Measurements from ENCODE around the gene LRMDA. TPM values are rescaled to one million over a fixed set of nuclear protein-coding genes. Genes with fewer than 3 reads are reported as not detected.

The LRMDA gene
- total RNA-seq, 2 donors from 2014 or later = not detected

GRCh38 chr10:75450644-75451640, 19.5 kb downstream of the LRMDA start:
- H3K36me3 Mint-ChIP-seq = no peaks in the 10 kb centered on the region
- no peak for ATAC-seq
- peaks cover 5 to 10% of the 10 kb centered on the region in 2 donors for H3K9me3 Mint-ChIP-seq
- no peak for DNase-seq (ENCODE audit: low spot score in 2 of 2)
- no peak overlapping the region for H3K27ac Mint-ChIP-seq

DNA sequence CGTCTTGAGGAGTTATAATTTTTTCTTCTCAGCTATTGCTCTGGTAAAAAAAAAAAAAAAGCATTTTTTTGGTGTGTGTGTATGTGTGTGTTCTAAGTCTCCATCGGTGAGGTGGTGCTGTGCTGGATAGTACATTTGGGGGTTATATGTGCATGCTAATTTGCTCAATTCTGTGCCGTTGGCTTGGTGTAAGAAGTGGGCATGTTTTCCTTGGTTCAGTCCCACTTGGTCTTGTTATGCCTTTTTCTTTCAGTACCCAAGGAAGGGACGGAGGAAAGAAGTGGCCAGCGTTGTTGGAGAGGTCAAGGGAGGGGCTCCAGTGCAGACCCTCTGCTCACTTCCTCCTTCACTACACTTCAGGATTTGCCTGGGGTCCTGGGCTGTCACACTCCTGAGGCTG, 20.4 kb downstream of the LRMDA start:
- Mint-ChIP-seq H3K36me3 (no peaks in the 10 kb centered on the region), H3K9me3 (peaks cover 0 to 1% of the 10 kb centered on the region in 2 donors), H3K27ac (no peak overlapping the region)
- DNase-seq (ENCODE audit: low spot score in 2 of 2) = no peak
- ATAC-seq = no peak

- H3K27ac Mint-ChIP-seq = no peak overlapping the region
- H3K9me3 Mint-ChIP-seq = no peaks in the 10 kb centered on the region
- ATAC-seq (no peak), DNase-seq (ENCODE audit: low spot score in 2 of 2) (no peak)
- no peaks in the 10 kb centered on the region for H3K36me3 Mint-ChIP-seq
These were observed 21.6 kb downstream of the LRMDA start for GRCh38 chr10:75452997-75453396.

DNA sequence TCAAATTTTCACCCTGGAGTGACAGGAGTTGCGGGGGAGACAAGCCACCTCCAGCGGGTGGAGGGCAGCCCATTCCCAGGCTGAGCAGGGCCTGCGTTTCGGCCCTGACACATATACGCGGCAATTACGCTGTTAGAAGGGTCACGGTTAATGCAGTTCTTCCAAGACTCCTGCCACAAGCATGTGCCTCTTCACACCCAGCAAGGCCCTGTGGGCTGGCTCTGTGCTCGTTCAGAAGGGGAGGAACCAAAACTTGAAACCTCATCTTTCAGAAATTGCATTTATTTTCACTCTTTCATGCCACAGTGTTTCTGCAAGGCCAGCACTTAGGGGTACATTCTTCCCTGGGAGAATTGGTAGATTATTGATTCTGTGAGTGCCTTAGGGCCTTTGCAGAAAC, 24.7 kb downstream of the LRMDA start:
- no peak for ATAC-seq
- H3K36me3 Mint-ChIP-seq = no peaks in the 10 kb centered on the region

GRCh38 chr10:75460059-75460458, 28.6 kb downstream of the LRMDA start:
- ATAC-seq (no peak), DNase-seq (ENCODE audit: low spot score in 2 of 2) (no peak)
- H3K9me3 Mint-ChIP-seq = no peaks in the 10 kb centered on the region
- H3K27ac Mint-ChIP-seq = no peak overlapping the region
- H3K36me3 Mint-ChIP-seq = no peaks in the 10 kb centered on the region

More for the DNA sequence above, 24.7 kb downstream of the LRMDA start:
- Mint-ChIP-seq H3K27ac (no peak overlapping the region), H3K9me3 (no peaks in the 10 kb centered on the region)
- DNase-seq (ENCODE audit: low spot score in 2 of 2) = no peak

- H3K27ac Mint-ChIP-seq = no peak overlapping the region
- ATAC-seq (no peak), DNase-seq (ENCODE audit: low spot score in 2 of 2) (no peak)
- H3K9me3 Mint-ChIP-seq = no peaks in the 10 kb centered on the region
- no peaks in the 10 kb centered on the region for H3K36me3 Mint-ChIP-seq
These were observed 30.5 kb downstream of the LRMDA start for GRCh38 chr10:75461672-75462649.

- H3K27ac Mint-ChIP-seq = no peak overlapping the region
- no peaks in the 10 kb centered on the region for H3K9me3 Mint-ChIP-seq
- no peak for ATAC-seq
- H3K36me3 Mint-ChIP-seq = no peaks in the 10 kb centered on the region
- DNase-seq (ENCODE audit: low spot score in 2 of 2) = no peak
These were observed 31.4 kb downstream of the LRMDA start for GRCh38 chr10:75462865-75463264.

- Mint-ChIP-seq H3K9me3 (no peaks in the 10 kb centered on the region), H3K36me3 (no peaks in the 10 kb centered on the region), H3K27ac (no peak overlapping the region)
- ATAC-seq = no peak
- DNase-seq (ENCODE audit: low spot score in 2 of 2) = no peak
These were observed 33.3 kb downstream of the LRMDA start for GRCh38 chr10:75464478-75465449.

DNA sequence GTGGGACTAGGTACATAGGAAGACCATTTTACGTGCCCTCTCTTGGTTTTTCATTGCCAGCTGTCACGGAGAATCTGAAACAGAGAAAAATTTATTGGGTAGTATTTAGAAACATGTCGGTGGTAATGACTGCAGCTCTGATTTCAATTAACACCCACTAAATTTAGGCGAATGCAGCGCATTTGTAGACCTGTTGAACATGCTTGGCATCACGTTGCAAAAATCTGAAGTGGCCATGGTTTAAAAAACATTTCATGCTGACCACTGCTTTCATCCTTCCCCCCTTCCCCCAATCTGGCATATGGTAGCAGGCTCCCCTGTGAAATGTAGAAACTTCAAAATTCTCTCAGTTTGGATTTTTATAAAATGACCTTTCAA, 34.0 kb downstream of the LRMDA start:
- H3K9me3 Mint-ChIP-seq = no peaks in the 10 kb centered on the region
- H3K36me3 Mint-ChIP-seq = no peaks in the 10 kb centered on the region
- no peak overlapping the region for H3K27ac Mint-ChIP-seq
- no peak for DNase-seq (ENCODE audit: low spot score in 2 of 2)
- ATAC-seq = no peak

GRCh38 chr10:75466001-75466400, 34.6 kb downstream of the LRMDA start:
- Mint-ChIP-seq H3K9me3 (no peaks in the 10 kb centered on the region), H3K27ac (no peak overlapping the region), H3K36me3 (no peaks in the 10 kb centered on the region)
- ATAC-seq (no peak), DNase-seq (ENCODE audit: low spot score in 2 of 2) (no peak)

GRCh38 chr10:75466886-75467285, 35.5 kb downstream of the LRMDA start:
- no peaks in the 10 kb centered on the region for H3K9me3 Mint-ChIP-seq
- no peak for DNase-seq (ENCODE audit: low spot score in 2 of 2)
- no peaks in the 10 kb centered on the region for H3K36me3 Mint-ChIP-seq
- no peak for ATAC-seq
- peak overlapping the region in 1 of 2 donors; percentile 34 for H3K27ac Mint-ChIP-seq

DNA sequence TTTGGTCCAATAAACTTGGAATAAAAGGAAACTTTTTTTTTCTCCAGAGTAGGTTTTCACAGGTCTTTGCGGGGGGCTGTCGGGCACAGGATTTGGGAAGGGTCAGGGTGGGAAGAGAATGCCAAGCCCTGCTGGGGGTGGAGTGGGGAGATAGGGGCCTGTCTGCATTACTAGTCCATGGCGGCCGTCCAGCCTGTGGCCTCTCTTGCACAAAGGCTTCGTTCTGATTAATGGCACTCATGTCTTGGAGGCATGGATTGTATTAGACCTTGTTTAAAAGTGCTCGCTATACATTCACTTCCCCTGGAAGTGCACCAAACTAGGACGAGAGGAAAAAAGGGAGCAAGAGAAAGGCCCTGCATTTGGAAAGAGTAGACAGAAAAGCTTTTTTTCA, 37.2 kb downstream of the LRMDA start:
- no peak for DNase-seq (ENCODE audit: low spot score in 2 of 2)
- Mint-ChIP-seq H3K9me3 (no peaks in the 10 kb centered on the region), H3K27ac (no peak overlapping the region), H3K36me3 (no peaks in the 10 kb centered on the region)
- ATAC-seq = no peak

DNA sequence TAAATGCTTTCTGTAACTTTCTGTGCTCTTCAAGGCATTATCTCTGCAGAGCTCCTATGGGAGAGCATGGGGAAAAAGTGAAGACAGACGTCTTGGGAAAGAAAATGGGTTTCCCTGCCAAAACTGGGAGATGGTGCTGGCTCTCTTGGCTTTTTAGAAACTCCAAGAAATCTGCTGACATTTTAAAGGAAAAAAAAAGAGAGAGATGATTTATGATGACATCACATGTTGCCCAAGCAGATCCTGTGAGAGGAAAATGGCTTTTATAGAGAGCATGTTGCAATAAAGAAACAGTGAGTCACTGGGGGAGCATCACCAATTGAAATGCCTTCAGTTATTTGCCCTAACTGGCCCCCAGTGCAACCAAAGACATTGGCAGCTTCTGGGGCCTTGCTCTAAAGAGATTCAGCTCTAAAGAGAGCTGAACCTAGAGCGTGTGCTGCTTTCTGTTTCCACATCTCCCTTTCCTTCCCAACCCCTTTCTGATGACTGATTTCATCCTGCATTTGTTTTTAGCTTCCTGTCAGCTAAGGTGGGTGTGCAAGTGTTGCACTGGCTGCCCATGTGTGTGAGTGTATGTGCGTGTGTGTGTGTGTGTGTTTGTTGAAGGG, 37.7 kb downstream of the LRMDA start:
- Mint-ChIP-seq H3K36me3 (no peaks in the 10 kb centered on the region), H3K27ac (no peak overlapping the region), H3K9me3 (no peaks in the 10 kb centered on the region)
- ATAC-seq (no peak), DNase-seq (ENCODE audit: low spot score in 2 of 2) (no peak)

DNA sequence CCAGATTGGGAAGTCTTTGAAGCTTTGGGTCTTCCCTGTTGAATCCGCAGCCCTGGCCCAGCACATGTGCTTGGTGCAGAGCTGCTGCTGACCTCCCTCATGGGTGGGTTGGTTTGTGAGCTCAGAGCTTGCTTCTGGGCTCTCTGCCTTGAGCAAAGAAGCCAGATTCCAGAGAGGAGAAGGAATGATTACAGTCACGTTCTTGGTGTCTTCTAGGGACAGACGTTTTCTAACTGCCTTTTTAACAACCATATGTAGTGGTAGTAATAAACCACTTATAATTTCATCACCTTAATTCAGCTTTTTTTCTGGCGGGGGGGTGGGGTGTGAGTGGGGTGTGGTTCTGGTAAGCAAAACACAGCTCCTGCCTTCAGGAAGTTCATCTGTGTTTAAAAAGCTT, 39.5 kb downstream of the LRMDA start:
- no peaks in the 10 kb centered on the region for H3K9me3 Mint-ChIP-seq
- H3K27ac Mint-ChIP-seq = no peak overlapping the region
- H3K36me3 Mint-ChIP-seq = no peaks in the 10 kb centered on the region
- ATAC-seq (no peak), DNase-seq (ENCODE audit: low spot score in 2 of 2) (no peak)

DNA sequence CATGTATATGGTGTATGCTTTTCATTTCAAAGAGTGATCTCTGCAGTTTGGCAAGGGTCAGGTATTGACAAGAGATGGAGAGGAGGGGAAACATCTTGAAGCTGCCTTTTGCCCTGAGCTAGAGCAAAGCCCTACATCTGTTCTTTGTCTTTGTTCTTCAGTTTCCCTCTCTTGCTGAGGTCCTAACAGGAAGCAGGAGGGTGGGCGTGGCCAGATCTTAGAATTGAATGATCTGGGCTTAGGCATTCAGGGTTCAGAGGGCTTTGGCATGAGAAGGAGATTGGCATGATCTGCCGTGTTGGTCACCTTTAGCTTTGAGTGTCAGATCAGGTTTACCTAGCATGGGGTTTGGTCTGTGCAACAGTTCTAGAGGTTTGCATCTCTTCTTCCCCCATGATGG, 41.3 kb downstream of the LRMDA start:
- Mint-ChIP-seq H3K27ac (no peak overlapping the region), H3K36me3 (no peaks in the 10 kb centered on the region), H3K9me3 (no peaks in the 10 kb centered on the region)
- ATAC-seq (no peak), DNase-seq (ENCODE audit: low spot score in 2 of 2) (no peak)

GRCh38 chr10:75474106-75474505, 42.7 kb downstream of the LRMDA start:
- H3K36me3 Mint-ChIP-seq = no peaks in the 10 kb centered on the region
- no peak for DNase-seq (ENCODE audit: low spot score in 2 of 2)
- ATAC-seq = no peak
- no peaks in the 10 kb centered on the region for H3K9me3 Mint-ChIP-seq
- no peak overlapping the region for H3K27ac Mint-ChIP-seq
